GM21619 (cell line): ENCODE results near the gene FUCA2.
"Not testable (repeated sequence)": the region's sequence is repeated elsewhere in the genome, so short reads cannot be mapped to it uniquely, and the experiment has no call there.

ENCODE experiments used
- ATAC-seq: cut with Tn5 transposase; IDR thresholded peaks from one replicate; pipeline ENCODE4 v1.9.1; 2021; ENCODE audit not compliant: unreplicated experiment

The FUCA2 gene

GRCh38 chr6:143536866-143537691, 25.6 kb upstream of the FUCA2 start:
- ATAC-seq: peak; percentile 54

GRCh38 chr6:143536461-143536865, 24.9 kb upstream of the FUCA2 start:
- ATAC-seq: peak; percentile 72

GRCh38 chr6:143535189-143535614, 23.7 kb upstream of the FUCA2 start:
- ATAC-seq: no peak

GRCh38 chr6:143531720-143532499, 20.4 kb upstream of the FUCA2 start:
- no peak for ATAC-seq

- no peak for ATAC-seq
Observed at GRCh38 chr6:143529095-143529494, 17.6 kb upstream of the FUCA2 start.

- ATAC-seq: peak; percentile 69
Observed at GRCh38 chr6:143528164-143528811, 16.8 kb upstream of the FUCA2 start.

- ATAC-seq: no peak
Observed at GRCh38 chr6:143527677-143528076, 16.2 kb upstream of the FUCA2 start.

- no peak for ATAC-seq
Observed at GRCh38 chr6:143525356-143525755, 13.8 kb upstream of the FUCA2 start.

GRCh38 chr6:143522039-143522600, 10.6 kb upstream of the FUCA2 start:
- no peak for ATAC-seq

GRCh38 chr6:143517447-143517773, 5.9 kb upstream of the FUCA2 start:
- ATAC-seq: no peak

- no peak for ATAC-seq
Observed at GRCh38 chr6:143516690-143517446, 5.3 kb upstream of the FUCA2 start.

- ATAC-seq: no peak
Observed at GRCh38 chr6:143515766-143516355, 4.3 kb upstream of the FUCA2 start.

GRCh38 chr6:143515061-143515760, 3.7 kb upstream of the FUCA2 start:
- ATAC-seq: no peak

- peak; percentile 30 for ATAC-seq
Observed at GRCh38 chr6:143513410-143513809, 1.9 kb upstream of the FUCA2 start.

GRCh38 chr6:143510326-143510725, 1.2 kb downstream of the FUCA2 start:
- ATAC-seq: not testable (repeated sequence)

- ATAC-seq: peak; percentile 32
Observed at GRCh38 chr6:143507358-143508145, 4.0 kb downstream of the FUCA2 start.

GRCh38 chr6:143506620-143507019, 4.9 kb downstream of the FUCA2 start:
- no peak for ATAC-seq

- no peak for ATAC-seq
Observed at GRCh38 chr6:143506199-143506598, 5.3 kb downstream of the FUCA2 start.

GRCh38 chr6:143505537-143505936, 6.0 kb downstream of the FUCA2 start:
- no peak for ATAC-seq
